Mucosa of stomach (tissue), 1 donor: ENCODE measurements around the gene TM2D1.

Experiments
- H3K27me3 ChIP-seq: one replicate; pipeline ENCODE4 v1.7.0; 2013; ENCODE audit warnings: mild to moderate bottlenecking, low read length; ENCODE audit not compliant: control insufficient read depth, insufficient read depth
- H3K36me3 ChIP-seq: one replicate; pipeline ENCODE4 v1.7.0; 2013; ENCODE audit warnings: low read length; ENCODE audit not compliant: control insufficient read depth, insufficient read depth
- H3K4me1 ChIP-seq: one replicate; pipeline ENCODE4 v1.7.0; 2013; ENCODE audit warnings: mild to moderate bottlenecking, low read length; ENCODE audit not compliant: control insufficient read depth, insufficient read depth
- H3K4me3 ChIP-seq: one replicate; pipeline ENCODE4 v1.7.0; 2013; ENCODE audit warnings: low read length
- H3K9ac ChIP-seq: one replicate; pipeline ENCODE4 v1.7.0; 2013; ENCODE audit warnings: mild to moderate bottlenecking, low read length, moderate library complexity
- H3K9me3 ChIP-seq: one replicate; pipeline ENCODE4 v1.7.0; 2013; ENCODE audit warnings: mild to moderate bottlenecking, low read length, moderate library complexity; ENCODE audit not compliant: control insufficient read depth
- donor health status: Pancreatic carcinoma.

The TM2D1 gene

GRCh38 chr1:61638911-61639605 is 85.9 kb downstream of the TM2D1 start:
- H3K4me1 ChIP-seq = peaks cover 9% of the 10 kb centered on the region
- no peaks in the 10 kb centered on the region for H3K36me3 ChIP-seq
- H3K4me3 ChIP-seq = no peak overlapping the region
- H3K9ac ChIP-seq = no peak overlapping the region
- H3K9me3 ChIP-seq = no peaks in the 10 kb centered on the region
- H3K27me3 ChIP-seq = no peaks in the 10 kb centered on the region

- no peaks in the 10 kb centered on the region for H3K36me3 ChIP-seq
- no peaks in the 10 kb centered on the region for H3K9me3 ChIP-seq
- H3K4me3 ChIP-seq = no peak overlapping the region
- peaks cover 9% of the 10 kb centered on the region for H3K4me1 ChIP-seq
- no peak overlapping the region for H3K9ac ChIP-seq
- H3K27me3 ChIP-seq = no peaks in the 10 kb centered on the region
These were observed 86.6 kb downstream of the TM2D1 start for GRCh38 chr1:61638296-61638695.

- H3K9ac ChIP-seq = no peak overlapping the region
- H3K4me3 ChIP-seq = no peak overlapping the region
- H3K4me1 ChIP-seq = peaks cover 7% of the 10 kb centered on the region
- H3K36me3 ChIP-seq = no peaks in the 10 kb centered on the region
- H3K27me3 ChIP-seq = no peaks in the 10 kb centered on the region
- H3K9me3 ChIP-seq = no peaks in the 10 kb centered on the region
These were observed 87.5 kb downstream of the TM2D1 start for GRCh38 chr1:61637470-61637869.

- H3K4me3 ChIP-seq = no peak overlapping the region
- H3K9me3 ChIP-seq = no peaks in the 10 kb centered on the region
- peaks cover under 1% of the 10 kb centered on the region for H3K4me1 ChIP-seq
- no peaks in the 10 kb centered on the region for H3K27me3 ChIP-seq
- H3K9ac ChIP-seq = no peak overlapping the region
- H3K36me3 ChIP-seq = no peaks in the 10 kb centered on the region
These were observed 88.1 kb downstream of the TM2D1 start for GRCh38 chr1:61636814-61637213.

- Histone ChIP-seq H3K4me1 (no peaks in the 10 kb centered on the region), H3K9me3 (no peaks in the 10 kb centered on the region), H3K36me3 (no peaks in the 10 kb centered on the region), H3K9ac (no peak overlapping the region), H3K4me3 (no peak overlapping the region), H3K27me3 (no peaks in the 10 kb centered on the region)
These were observed 88.6 kb downstream of the TM2D1 start for GRCh38 chr1:61636376-61636775.

- H3K27me3 ChIP-seq = no peaks in the 10 kb centered on the region
- H3K4me1 ChIP-seq = no peaks in the 10 kb centered on the region
- no peak overlapping the region for H3K4me3 ChIP-seq
- no peaks in the 10 kb centered on the region for H3K9me3 ChIP-seq
- H3K36me3 ChIP-seq = no peaks in the 10 kb centered on the region
- no peak overlapping the region for H3K9ac ChIP-seq
These were observed 89.4 kb downstream of the TM2D1 start for GRCh38 chr1:61635557-61635956.

GRCh38 chr1:61631436-61631835 is 93.5 kb downstream of the TM2D1 start:
- no peaks in the 10 kb centered on the region for H3K27me3 ChIP-seq
- no peaks in the 10 kb centered on the region for H3K9me3 ChIP-seq
- no peak overlapping the region for H3K4me3 ChIP-seq
- H3K9ac ChIP-seq = no peak overlapping the region
- H3K4me1 ChIP-seq = no peaks in the 10 kb centered on the region
- no peaks in the 10 kb centered on the region for H3K36me3 ChIP-seq
